ENCODE results near the gene ZNF185. TPM values are rescaled to one million over a fixed set of nuclear protein-coding genes. Genes with fewer than 3 reads are reported as not detected.
A peak's percentile ranks its signal among the peaks of the same experiment; 100 is the strongest.
"Not testable (repeated sequence)": the region's sequence is repeated elsewhere in the genome, so short reads cannot be mapped to it uniquely, and the experiment has no call there.

ZNF185 gene
- total RNA-seq, 1 donor from 2014 or later: 0.83 TPM

DNA sequence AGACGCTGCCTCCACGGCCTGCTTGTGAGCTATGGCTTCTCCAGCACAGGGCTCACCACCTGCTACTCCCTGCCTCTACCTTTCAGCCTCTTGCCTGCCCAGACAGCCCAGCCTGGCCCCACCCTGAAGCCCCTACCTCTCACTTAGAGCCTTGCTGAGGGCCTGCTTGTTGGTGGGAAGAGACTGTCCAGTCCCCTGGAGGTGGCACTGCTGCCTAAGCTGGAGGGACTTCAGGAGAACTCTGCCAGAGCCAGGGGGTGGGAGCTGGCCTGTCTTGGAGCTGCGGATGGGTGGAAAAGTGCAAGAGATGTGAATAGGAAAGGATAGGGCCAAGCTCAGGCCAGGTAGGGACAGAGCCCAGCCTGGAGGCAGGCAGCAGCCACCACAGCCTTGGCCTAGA is 2.7 kb upstream of the ZNF185 start:
- no peak for DNase-seq (ENCODE audit: low read depth)

DNA sequence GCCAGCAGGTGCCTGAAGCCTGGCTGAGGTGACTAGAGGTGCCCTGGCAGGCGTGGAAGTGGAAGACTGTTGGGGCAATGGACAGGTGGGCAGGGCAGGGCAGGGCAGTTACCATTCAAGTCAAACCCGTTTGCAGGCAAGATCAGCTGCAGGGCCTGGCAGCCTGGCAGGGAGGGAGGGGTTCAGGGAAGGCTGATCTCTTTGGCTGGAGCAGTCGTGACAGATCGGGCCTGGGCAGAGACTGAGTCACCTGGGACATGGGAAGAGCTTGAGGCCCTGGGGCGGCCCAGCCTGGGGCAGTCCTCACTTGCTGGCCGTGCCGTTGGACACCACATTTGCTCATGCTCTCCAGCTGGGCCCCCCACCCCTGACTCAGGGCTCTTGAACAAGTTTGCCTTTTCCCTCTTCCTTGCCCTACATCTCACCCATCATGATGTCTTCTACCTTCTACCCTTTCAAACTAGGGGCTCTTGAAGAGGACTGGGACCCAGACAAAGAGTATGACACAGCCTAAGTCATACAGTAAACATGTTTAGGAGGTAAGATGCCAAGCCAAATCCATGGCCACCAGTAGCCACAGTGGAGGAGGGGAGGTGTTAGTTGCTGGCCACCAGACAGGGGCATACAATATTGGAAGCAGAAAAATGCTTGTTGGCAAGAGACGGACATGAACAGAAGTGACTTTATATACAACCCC is 2.0 kb upstream of the ZNF185 start:
- no peak for DNase-seq (ENCODE audit: low read depth)

DNA sequence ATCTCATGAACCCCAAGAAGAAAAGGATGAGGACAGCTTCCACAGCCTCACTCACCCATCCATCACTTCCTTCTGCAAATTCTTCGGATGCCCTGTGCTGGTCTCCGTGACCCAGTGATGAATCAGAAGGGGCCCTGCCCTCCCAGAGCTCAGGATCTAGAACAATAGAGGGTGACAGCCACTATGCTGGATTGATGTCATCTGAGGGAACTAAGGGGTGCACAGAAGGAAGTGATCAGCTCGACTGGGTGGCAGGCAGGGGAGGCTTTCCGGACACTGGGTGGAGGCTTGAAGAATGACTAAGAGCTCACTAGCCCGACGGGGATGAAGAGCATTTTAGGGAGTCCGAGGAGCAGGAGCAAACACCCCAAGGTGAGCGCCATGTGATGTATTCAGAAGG is 1.4 kb upstream of the ZNF185 start:
- DNase-seq (ENCODE audit: low read depth): no peak

DNA sequence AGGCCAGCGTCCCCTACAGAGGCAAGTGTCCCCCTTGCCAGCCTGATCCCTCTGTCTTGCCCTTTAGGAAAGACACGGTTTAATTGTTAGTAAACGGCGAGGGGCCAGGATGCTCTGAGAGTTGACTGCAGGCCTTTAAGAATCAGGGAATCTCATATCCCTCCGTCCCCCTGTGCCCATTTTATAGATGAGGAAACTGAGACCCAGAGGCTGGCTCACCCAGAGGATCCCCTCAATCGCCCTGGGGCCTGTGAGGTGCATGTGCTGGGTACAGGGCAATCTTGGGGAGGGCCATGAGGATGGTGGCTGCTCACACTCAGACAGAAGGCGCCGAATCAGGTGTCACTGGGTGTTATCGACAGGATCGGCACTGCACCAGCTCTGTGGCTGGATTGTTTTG is 575 bp downstream of the ZNF185 start:
- DNase-seq (ENCODE audit: low read depth): no peak

DNA sequence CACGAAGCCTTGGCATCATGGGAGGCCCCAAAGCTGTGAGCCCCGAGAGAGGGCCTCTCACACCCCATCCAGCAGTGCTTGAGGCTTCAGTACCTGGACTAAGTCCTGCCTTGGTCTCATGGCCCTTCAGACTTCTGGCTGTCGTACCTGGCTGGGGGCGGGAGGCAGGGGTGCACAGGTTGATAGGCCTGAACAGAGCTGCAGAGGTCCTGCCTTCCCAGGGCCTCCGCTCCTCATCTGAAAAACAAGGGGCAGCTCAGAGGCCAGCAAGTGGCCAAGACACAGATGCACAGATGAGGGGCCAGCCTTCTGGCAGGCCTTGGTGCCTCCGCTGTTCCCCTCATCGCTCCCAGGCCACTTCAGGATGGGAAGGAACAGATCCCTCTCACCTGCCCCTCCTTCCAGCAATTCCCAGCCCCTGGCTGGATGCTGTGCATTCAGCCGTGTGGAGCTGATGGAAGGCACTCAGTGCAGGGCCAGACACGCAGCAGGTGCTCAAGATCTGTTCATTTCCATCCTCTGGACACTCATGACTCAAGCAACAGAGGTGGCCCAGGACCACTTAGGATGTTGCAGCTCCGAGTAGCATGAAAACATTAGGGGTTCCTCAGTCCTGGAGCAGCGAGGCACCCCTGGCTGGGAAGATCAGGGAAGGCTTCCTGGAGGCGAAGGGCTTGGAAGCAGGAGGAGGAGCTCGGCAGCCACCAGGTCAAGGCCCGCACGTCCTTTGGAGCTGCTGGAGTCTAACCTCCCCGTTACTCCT is 1.4 kb downstream of the ZNF185 start:
- DNase-seq (ENCODE audit: low read depth): no peak

DNA sequence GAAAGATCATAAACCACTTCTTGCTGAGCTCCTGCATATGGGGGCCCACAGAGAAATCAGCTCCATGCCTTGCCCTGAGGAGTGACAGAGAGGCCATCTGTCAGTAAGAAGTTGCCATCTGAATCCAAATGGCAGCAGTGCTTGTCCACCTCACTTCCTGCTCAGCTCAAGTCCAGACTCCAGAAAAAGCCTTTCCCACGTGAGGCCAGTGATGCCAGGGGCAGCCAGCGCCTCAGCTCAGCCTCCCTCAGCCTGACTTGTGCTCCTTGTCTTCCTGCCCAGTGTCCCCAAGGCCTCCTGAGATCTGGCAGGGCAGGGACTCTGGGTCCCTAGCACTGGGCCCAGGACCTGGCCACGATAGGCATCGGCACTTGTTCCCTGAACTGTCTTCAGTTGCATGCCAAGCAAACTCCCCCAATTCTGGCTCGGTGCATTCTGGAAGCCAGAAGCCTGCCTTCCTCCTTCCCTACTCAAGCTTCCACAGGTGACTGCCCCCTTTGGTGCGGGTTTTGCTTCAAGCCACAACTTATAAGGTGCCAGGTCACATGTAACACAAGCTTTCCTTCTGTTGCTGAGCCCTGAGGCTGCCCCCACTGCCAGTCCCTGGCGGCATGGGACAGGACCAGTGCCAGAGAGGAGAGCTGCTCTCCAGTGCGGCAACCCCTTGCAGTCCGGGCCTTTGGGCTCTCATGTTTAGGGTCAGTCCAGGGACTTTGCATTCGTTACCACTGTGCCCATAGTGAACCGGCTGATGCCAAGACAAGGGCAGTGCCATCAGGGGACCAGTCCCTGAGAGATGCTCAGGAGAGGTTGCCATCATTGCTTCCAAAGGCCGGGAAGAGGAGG is 2.2 kb downstream of the ZNF185 start:
- DNase-seq (ENCODE audit: low read depth): no peak

DNA sequence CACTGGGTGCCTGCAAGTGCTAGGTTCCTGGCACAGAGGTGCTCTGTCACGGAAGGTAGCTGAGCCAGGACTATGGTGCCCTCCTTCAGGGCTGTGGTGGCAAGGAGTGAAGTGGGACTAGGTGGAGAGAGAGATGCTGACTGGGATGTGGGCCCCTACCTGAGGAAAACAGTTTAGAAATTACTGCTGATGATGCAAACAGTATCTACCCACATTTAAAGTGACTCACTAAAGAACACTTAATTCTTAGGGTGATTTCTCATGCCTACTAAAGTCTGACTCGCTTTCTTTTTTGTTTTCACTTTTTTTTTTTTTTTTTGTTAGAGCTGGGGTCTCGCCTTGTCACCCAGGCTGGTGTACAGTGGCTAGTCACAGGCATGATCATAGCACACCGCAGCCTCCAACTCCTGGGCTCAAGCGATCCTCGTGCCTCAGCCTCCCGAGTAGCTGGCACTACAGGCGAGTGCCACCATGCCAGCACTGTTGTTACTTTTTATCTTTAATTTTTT is 3.1 kb downstream of the ZNF185 start:
- DNase-seq (ENCODE audit: low read depth): no peak

DNA sequence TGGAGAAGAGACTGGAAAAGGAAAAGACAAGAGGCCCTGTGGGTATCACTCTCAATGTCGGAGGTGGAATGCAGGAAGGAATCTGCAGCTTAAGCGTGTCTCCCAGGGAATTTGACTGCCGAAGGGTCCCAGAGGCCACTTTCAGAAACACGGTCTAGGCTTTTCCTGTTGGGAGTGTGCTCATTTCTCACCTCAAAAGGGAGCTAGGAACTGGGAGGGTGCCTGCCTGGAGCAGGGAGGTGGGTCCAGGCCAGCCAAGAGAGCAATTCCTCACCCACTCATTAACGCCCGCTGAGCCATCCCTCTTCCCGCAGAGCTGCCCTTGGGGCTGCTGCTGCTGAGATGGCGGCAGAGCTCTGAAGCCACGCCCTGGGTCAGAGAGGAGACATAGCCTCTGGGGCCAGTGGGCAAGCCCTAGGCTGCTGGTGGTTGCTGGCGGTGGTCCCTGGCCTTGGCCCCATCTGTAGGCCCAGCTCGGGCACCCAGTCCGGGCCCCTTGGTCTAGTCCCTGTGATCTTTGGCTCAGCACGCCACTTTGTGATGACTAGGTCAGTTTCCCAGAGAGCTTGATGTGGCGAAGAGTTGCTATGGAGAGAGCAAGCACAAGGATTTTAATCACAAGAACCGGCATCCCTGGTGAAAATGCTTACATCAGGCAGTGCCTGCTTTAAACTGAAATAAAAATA is 4.1 kb downstream of the ZNF185 start:
- no peak for DNase-seq (ENCODE audit: low read depth)

DNA sequence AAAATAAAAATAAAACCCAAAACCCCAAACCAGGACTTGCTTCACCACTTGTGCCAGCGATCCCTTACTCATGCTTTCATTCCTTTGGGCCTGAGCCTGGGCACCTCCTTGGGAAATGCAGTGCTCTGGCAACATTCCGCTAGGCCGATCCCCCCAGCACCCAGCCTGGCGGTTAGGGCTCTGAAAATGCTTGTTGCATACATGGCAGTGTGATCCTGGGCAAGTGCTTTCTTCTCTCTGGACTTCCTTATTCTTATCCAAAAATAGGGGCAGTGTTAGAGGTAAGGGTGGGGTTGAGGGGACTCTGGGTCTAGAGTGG is 4.6 kb downstream of the ZNF185 start:
- DNase-seq (ENCODE audit: low read depth): no peak

DNA sequence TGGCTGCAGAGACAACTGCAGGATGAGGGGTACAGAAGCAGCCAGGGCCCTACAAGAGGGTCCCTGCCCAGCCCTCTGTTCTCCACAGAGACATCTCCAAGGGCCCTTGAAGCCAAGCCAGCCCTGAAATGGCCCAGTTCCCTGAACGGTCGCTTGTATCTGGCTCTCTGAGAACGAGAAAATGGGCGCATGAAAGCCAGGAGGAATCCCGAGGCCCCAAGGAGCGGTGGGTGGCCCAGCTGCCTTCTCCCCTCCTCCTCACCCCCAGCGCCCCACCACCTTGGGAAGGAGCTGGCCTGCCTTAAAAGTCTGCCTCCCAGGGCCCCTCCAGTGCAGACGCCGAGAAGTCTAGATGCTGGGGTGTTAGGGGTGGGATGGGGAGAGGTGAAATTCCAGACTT is 5.7 kb downstream of the ZNF185 start:
- DNase-seq (ENCODE audit: low read depth): no peak

DNA sequence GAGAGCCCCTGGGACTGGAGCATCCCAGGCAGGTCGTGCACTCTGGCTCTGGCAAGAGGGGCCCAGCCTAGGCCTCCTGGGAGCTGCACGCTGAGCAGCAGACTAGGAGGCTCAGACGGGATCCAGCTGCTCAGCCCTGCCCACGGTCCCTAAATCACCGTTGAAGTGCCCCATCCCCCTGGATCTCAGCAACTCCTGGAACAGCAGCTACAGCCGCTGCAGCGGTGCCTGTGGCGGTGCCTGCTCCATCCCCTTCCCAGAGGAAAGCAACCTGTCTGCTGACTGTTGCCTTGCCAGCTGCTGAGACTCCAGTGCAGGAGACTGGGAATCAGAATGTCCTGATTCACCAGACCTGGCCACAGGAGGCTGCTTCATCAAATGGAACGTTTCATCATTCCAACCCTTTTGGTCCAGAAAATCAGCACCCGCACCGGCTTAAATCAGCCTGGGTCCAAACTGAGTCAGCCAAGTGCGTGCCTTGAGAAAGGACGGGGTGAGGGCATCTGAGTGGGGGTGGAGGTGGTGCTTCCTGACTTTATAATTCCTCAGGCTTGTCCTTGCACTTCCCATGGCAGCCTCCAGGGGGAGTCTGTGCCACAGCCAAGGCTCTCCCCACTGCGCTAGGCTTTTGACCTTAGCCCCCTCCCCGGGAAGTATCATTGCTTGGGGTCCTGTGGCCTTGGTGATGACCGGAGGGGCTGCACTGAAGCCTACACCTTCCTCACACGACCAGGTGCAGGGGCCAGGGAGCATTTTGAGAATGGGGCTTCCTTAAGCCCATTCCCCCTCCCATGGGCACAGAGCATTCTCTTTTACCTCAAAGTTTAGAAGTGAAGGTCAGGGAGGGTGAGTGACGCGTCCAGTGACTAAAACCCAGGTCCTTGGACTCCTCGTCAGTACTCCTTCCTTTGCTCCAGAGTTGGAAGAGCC is 6.5 kb downstream of the ZNF185 start:
- DNase-seq (ENCODE audit: low read depth): peak; percentile 49

DNA sequence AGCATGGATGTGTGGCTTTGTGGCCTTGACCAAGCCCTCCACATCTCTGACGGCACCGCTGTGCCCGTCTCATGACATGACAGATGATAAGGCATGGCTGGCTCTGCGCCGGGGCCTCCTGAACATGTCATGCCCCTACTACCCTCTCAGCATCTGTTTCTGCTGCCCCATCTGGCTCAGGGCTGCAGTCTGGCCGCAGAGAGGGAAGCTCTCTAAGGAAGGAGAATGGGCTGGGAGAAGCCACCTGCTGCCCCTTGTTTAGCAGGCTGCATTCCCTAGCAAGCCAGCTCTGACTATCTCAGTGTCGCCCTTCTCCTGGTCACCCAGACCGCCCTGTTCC is 7.2 kb downstream of the ZNF185 start:
- peak; percentile 81 for DNase-seq (ENCODE audit: low read depth)

DNA sequence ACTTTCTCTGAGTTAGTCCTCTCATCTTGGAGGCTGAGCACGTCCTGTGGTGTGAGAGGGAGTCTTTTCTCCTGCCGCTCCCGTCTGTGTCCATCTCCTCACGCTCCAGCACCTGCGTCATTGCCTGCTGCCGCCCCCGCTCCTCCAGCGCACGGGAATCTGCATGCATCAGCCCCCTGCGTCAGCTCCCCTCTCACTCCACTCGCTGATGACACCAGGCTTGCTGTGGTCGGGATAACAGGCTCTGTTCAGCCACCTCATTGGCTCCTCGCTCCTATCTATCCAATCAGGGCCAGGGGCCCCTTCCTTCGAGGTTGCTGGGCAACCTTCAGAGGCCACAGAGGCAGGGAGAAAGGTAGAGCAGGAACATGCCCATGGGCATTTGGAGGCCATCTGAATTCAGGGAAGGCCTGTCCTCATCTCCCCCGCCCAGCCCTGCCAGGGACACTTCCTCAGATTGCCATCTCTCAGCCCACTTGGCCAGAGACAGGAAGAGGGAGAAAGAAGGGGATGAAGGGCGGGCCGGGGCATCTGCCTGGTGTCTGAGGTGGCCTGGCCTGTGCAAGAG is 9.3 kb downstream of the ZNF185 start:
- DNase-seq (ENCODE audit: low read depth): no peak

DNA sequence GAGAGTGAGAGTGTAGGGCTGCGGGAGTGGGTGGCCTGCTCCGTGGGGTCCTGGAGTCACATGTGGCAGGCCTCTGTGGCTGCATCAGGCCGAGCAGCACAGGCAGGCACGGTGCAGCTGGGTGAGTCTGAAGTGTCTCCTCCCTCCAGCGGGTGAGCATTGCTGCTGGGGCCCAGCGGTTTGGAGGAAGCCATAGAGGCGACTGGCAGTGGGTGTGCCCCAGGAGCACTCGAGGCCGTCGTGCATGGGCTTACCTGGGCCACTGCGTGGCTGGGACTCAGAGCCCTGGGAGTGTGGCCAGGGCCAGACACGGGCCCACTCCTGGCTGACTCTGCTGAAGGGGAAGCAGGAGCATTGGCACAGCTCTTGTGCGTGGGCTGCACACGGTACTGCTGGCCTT is 10.6 kb downstream of the ZNF185 start:
- DNase-seq (ENCODE audit: low read depth): no peak

DNA sequence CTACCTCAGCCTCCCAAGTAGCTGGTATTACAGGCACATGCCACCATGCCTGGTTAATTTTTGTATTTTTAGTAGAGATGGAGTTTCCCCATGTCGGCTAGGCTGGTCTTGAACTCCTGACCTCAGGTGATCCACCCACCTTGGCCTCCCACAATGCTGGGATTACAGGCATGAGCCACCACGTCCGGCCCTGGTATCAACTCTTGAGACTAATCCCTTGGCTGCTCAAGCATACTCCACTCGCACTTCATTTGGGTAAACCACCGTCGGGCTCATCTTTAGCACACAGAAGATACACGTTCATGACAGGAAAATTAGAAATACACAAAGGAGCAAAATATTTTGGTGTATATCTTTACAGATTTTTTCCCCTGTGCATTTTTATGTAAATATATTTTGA is 12.2 kb downstream of the ZNF185 start:
- DNase-seq (ENCODE audit: low read depth): not testable (repeated sequence)

DNA sequence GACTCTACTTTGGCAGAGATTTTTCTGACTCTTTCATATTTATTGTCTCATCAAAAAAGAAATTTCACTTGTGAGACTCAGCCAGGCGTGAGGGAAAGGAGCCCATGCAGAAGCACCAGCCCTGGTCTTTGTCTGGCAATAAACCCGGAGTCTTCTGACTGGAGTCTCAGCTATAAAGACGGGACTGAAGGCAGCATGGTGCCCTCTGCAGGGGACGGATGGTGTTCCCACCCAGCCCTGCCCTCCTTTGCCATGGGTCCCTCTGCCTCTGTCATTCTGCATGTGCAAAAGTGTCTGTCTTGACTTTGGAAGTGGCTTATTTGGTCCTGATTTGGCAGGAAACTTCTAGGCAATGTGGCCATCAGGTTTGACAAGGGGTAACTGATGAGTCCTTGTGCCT is 14.2 kb downstream of the ZNF185 start:
- DNase-seq (ENCODE audit: low read depth): peak; percentile 1

DNA sequence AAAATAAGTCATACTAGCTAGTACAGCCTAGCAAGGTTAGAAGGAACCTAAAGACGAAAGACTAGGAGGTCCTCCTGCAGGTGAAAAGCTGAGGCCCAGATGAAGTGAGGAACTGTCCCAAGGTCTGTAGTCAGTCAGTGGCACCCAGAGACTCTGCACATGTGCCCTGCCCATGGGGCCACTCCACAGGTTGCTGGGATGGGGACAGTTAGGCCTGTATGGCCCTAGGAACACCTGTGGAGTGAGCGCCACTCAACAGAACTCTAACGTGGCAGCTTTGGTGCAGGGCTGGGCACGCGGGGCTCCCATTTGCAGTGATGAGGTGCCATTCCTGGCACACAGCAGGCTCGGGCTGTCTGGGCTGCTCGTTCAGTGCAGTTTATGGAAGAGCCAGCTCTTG is 14.8 kb downstream of the ZNF185 start:
- DNase-seq (ENCODE audit: low read depth): no peak

DNA sequence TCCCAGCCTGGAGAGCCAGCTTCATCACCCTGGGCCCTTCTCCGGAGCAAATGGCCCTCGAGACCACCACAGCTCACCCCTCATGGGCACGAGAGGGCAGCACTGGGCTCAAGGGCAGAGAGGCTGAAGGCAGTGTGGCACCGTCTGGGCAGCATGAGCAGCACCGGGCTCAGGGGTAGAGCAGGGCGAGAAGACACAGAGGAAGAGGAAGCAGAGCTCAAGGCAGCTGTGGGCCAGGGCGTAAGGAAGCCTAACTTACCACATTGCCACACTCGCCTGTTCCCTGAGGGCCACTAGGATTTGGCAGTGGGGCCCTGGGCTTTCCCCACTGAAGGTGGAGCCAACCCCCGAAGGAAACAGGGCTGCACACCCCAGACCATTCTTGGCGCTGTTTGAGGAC is 15.5 kb downstream of the ZNF185 start:
- no peak for DNase-seq (ENCODE audit: low read depth)

DNA sequence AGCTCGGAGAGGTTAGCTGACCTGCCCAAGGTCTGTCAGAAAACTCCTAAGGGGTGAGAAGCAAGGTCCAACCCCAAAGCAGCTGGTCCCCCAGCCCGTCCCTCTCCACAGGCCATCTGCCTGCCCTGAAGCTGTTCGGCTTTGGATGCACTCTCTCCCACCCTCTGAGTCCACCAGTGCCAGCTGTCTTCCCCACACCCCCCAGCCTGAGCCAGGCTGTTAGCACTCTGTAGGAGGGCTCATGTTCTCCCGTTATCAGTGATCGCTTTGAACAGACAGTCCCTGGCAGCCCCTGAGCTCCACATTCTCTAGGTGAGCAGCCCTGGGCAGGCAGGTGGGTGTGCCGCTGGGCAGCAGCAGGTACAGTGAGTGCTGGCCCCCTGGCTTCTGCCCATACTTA is 16.0 kb downstream of the ZNF185 start:
- DNase-seq (ENCODE audit: low read depth): no peak

Data from myocyte (in vitro differentiated cells).